ENCODE results near the gene CYBC1.

The CYBC1 gene

DNA sequence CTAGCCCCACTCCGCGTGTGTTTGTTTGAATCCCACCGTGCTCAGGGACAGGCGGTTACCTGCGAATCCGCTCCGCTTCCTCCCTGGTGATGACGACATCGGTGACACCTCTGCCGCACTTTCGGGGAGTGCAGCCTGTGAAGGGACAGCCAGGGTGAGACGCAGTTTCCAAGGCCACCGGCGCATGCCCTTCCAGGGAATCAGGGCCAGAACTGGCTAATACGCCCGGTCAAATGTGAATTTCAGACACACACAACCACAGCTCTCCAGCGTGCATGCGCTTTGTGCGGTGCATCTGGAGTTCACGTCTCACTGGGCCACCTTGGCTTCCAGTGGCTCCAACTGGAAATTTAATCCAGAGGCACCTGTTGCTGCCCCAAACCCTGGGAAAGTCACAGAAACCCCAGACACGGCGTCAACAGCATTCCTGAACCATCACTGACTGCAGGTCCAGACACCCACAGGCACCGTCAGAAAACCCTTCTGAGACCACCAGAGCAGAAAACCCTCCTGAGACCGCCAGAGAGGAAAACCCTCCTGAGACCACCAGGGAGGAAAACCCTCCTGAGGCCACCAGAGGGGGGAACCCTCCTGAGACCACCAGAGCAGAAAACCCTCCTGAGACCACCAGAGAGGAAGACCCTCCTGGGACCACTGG, 39.0 kb downstream of the CYBC1 start:
- Histone ChIP-seq H3K27ac (ENCODE audit: insufficient read depth, low read length, poor library complexity, severe bottlenecking) (no peak overlapping the region), H3K4me1 (ENCODE audit: control insufficient read depth, insufficient read depth, low read length, poor library complexity, severe bottlenecking) (no peaks in the 10 kb centered on the region), H3K27me3 (replicated peaks; ENCODE audit: control insufficient read depth, insufficient read depth, low read length, poor library complexity, severe bottlenecking) (no peaks in the 10 kb centered on the region), H3K4me3 (ENCODE audit: insufficient read depth, low read depth, low read length, poor library complexity, severe bottlenecking) (no peak overlapping the region), H3K9me3 (ENCODE audit: control insufficient read depth, low read length) (no peaks in the 10 kb centered on the region), H3K36me3 (ENCODE audit: control insufficient read depth, insufficient read depth, low read length) (peaks cover 3% of the 10 kb centered on the region)
- no peak for DNase-seq

DNA sequence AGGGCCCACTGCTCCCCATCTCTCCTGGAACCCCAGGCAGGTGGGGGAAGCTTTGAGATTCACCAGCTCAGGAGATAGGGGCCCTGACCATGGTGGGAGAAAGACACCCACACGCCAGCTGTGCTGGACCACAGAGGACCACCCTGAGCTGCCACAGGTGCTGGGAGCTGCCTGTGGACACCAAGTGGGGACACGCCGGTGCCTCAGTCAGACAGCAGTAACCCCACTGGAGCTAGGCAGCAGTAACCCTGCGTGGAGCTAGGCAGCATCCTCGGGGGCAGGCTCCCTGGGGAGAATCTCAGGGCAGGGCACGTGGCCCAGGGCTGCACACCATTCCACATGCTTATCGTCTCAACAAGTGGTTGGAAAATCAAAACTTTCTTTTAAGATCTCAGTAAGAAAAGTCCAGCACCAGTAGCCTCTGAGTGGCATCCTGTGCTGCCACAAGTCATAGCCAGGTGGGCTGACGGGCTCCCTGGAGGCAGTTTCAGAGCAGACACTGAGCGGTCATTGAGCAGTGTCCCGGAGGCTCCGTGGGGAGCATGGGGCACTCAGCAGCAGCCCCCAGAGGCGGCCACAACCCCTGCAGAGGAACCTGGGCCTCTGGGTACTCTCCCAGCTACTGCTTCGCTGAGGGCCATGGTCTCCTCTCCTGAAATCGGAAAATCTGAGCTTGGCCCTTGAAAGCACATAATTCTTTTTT, 40.4 kb downstream of the CYBC1 start:
- no peak for DNase-seq
- Histone ChIP-seq H3K27ac (ENCODE audit: insufficient read depth, low read length, poor library complexity, severe bottlenecking) (no peak overlapping the region), H3K4me3 (ENCODE audit: insufficient read depth, low read depth, low read length, poor library complexity, severe bottlenecking) (no peak overlapping the region), H3K9me3 (ENCODE audit: control insufficient read depth, low read length) (no peaks in the 10 kb centered on the region), H3K27me3 (replicated peaks; ENCODE audit: control insufficient read depth, insufficient read depth, low read length, poor library complexity, severe bottlenecking) (no peaks in the 10 kb centered on the region), H3K4me1 (ENCODE audit: control insufficient read depth, insufficient read depth, low read length, poor library complexity, severe bottlenecking) (no peaks in the 10 kb centered on the region), H3K36me3 (ENCODE audit: control insufficient read depth, insufficient read depth, low read length) (peaks cover 3% of the 10 kb centered on the region)

DNA sequence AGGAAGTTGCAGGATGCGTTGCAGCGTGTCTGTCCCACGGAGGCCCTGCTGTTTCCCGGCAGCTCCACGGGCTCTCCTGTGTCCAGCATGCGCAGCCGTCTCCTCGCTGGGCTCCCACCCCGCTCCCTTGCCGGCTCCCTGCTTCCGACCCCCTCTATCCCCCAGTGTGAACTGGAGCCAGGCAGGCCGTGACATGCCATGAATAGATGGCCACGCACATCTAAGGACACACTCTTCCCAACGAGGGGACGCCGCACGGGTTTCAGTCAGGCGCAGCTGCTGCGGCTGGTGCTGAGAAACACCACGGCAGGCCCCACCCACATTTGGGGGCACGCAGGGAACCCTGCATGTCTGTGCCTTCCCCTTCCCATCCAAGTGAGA, 41.6 kb downstream of the CYBC1 start:
- Histone ChIP-seq H3K36me3 (ENCODE audit: control insufficient read depth, insufficient read depth, low read length) (peaks cover 3% of the 10 kb centered on the region), H3K27ac (ENCODE audit: insufficient read depth, low read length, poor library complexity, severe bottlenecking) (no peak overlapping the region), H3K4me3 (ENCODE audit: insufficient read depth, low read depth, low read length, poor library complexity, severe bottlenecking) (no peak overlapping the region), H3K9me3 (ENCODE audit: control insufficient read depth, low read length) (no peaks in the 10 kb centered on the region), H3K4me1 (ENCODE audit: control insufficient read depth, insufficient read depth, low read length, poor library complexity, severe bottlenecking) (no peaks in the 10 kb centered on the region), H3K27me3 (replicated peaks; ENCODE audit: control insufficient read depth, insufficient read depth, low read length, poor library complexity, severe bottlenecking) (no peaks in the 10 kb centered on the region)
- no peak for DNase-seq

DNA sequence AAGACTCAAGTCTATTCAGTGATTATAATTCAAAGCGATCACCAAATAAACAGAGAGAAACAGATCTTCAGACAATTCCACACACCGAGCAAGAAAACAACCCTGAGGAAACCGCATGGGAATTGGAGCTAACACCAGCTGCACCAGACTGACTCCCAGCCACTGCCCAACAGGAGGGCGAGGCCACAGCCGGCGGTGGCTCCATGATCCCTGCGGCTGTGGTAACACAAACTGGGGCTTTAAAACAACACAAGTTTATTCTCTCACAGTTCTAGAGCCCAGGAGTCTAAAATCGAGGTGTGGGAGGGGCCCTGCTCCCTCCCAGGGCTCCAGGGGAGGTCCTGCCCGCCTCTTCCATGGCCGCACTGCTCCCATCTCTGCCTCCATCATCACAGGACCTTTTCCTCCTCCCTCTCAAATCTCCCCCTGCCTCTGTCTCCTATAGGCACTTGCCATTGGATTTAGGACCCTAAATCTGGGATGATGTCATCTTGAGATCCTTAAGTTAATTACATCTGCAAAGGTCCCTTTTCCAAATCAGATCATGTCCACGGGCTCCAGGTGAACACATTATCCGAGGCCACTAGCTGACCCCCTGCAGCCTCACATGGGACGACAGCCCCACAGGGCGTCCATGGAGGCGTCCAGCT, 42.1 kb downstream of the CYBC1 start:
- H3K4me1 ChIP-seq (ENCODE audit: control insufficient read depth, insufficient read depth, low read length, poor library complexity, severe bottlenecking) = no peaks in the 10 kb centered on the region

DNA sequence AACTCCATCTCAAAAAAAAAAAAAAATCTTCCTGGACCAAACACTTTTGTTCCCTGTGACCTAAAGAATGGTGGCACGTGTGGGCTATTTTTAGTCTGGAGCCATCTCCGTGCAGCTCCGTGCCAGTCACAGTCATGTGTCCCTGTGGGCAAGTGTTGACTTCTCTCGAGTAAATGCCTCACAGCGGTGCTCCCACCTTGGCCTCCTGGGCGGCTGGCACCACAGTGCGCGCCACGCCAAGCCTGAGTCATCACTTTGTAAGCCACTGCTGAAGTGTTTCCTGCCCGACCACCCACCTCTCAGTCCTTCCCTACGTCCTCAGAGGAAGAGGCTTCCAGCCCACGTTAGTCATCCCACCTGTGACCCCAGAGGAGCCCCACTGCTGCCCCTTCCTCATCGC, 43.3 kb downstream of the CYBC1 start:
- no peaks in the 10 kb centered on the region for H3K27me3 ChIP-seq (replicated peaks; ENCODE audit: control insufficient read depth, insufficient read depth, low read length, poor library complexity, severe bottlenecking)
- H3K27ac ChIP-seq (ENCODE audit: insufficient read depth, low read length, poor library complexity, severe bottlenecking) = no peak overlapping the region
- H3K36me3 ChIP-seq (ENCODE audit: control insufficient read depth, insufficient read depth, low read length) = peaks cover 3% of the 10 kb centered on the region
- H3K4me3 ChIP-seq (ENCODE audit: insufficient read depth, low read depth, low read length, poor library complexity, severe bottlenecking) = no peak overlapping the region
- no peak for DNase-seq
- H3K9me3 ChIP-seq (ENCODE audit: control insufficient read depth, low read length) = no peaks in the 10 kb centered on the region
- no peaks in the 10 kb centered on the region for H3K4me1 ChIP-seq (ENCODE audit: control insufficient read depth, insufficient read depth, low read length, poor library complexity, severe bottlenecking)

More for the DNA sequence above, 42.1 kb downstream of the CYBC1 start:
- no peak for DNase-seq
- H3K9me3 ChIP-seq (ENCODE audit: control insufficient read depth, low read length) = no peaks in the 10 kb centered on the region
- H3K36me3 ChIP-seq (ENCODE audit: control insufficient read depth, insufficient read depth, low read length) = peaks cover 3% of the 10 kb centered on the region
- H3K27me3 ChIP-seq (replicated peaks; ENCODE audit: control insufficient read depth, insufficient read depth, low read length, poor library complexity, severe bottlenecking) = no peaks in the 10 kb centered on the region
- no peak overlapping the region for H3K27ac ChIP-seq (ENCODE audit: insufficient read depth, low read length, poor library complexity, severe bottlenecking)
- no peak overlapping the region for H3K4me3 ChIP-seq (ENCODE audit: insufficient read depth, low read depth, low read length, poor library complexity, severe bottlenecking)

DNA sequence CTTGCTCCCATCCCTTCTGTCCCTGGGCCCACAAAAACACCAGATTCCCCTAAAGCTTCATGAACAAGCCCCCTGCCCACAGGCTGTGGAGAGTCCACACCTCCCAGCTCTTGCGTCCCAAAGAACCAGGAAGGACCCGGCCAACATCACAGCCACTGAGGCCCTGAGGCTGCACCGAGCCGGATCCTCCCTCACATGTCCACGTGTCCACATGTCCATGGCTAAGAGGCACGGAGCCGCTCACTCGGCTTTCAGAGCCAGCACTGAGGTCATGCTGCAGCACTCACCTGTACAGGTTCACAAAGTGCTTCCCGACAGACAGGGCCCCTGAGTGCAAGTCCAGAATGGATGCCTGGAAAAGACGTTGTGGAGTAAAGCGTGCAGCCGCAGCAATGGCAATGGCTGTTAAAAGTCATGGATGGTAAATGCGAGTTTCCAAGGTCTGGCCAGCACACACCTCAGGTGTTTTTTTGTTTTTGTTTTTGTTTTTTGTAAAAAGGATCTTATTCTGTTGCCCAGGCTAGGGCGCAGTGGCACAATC, 44.4 kb downstream of the CYBC1 start:
- Histone ChIP-seq H3K27me3 (replicated peaks; ENCODE audit: control insufficient read depth, insufficient read depth, low read length, poor library complexity, severe bottlenecking) (no peaks in the 10 kb centered on the region), H3K9me3 (ENCODE audit: control insufficient read depth, low read length) (no peaks in the 10 kb centered on the region), H3K27ac (ENCODE audit: insufficient read depth, low read length, poor library complexity, severe bottlenecking) (no peak overlapping the region), H3K4me1 (ENCODE audit: control insufficient read depth, insufficient read depth, low read length, poor library complexity, severe bottlenecking) (no peaks in the 10 kb centered on the region), H3K4me3 (ENCODE audit: insufficient read depth, low read depth, low read length, poor library complexity, severe bottlenecking) (no peak overlapping the region), H3K36me3 (ENCODE audit: control insufficient read depth, insufficient read depth, low read length) (peaks cover under 1% of the 10 kb centered on the region)
- no peak for DNase-seq

DNA sequence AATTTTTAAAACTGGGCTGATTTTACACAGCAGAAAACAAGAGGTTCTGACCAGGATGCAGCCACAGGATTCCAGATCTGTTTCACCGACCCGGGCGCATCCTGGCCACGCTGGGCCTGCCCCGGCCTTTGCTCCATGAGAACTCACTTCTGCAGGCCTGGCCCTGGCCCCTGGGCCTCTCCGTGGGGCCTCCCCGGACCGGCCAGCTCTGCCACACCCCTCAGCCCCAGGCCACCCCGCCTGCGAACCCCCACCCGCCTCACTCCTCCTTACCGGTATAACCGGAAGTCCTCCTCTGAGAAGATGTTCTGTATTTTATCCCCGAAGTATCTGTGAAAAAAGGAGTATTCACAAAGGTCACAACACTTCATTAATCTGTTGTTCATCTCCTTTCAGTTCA, 45.5 kb downstream of the CYBC1 start:
- Histone ChIP-seq H3K9me3 (ENCODE audit: control insufficient read depth, low read length) (no peaks in the 10 kb centered on the region), H3K27ac (ENCODE audit: insufficient read depth, low read length, poor library complexity, severe bottlenecking) (no peak overlapping the region), H3K4me1 (ENCODE audit: control insufficient read depth, insufficient read depth, low read length, poor library complexity, severe bottlenecking) (peaks cover 4% of the 10 kb centered on the region), H3K27me3 (replicated peaks; ENCODE audit: control insufficient read depth, insufficient read depth, low read length, poor library complexity, severe bottlenecking) (no peaks in the 10 kb centered on the region), H3K4me3 (ENCODE audit: insufficient read depth, low read depth, low read length, poor library complexity, severe bottlenecking) (no peak overlapping the region), H3K36me3 (ENCODE audit: control insufficient read depth, insufficient read depth, low read length) (no peaks in the 10 kb centered on the region)
- no peak for DNase-seq

DNA sequence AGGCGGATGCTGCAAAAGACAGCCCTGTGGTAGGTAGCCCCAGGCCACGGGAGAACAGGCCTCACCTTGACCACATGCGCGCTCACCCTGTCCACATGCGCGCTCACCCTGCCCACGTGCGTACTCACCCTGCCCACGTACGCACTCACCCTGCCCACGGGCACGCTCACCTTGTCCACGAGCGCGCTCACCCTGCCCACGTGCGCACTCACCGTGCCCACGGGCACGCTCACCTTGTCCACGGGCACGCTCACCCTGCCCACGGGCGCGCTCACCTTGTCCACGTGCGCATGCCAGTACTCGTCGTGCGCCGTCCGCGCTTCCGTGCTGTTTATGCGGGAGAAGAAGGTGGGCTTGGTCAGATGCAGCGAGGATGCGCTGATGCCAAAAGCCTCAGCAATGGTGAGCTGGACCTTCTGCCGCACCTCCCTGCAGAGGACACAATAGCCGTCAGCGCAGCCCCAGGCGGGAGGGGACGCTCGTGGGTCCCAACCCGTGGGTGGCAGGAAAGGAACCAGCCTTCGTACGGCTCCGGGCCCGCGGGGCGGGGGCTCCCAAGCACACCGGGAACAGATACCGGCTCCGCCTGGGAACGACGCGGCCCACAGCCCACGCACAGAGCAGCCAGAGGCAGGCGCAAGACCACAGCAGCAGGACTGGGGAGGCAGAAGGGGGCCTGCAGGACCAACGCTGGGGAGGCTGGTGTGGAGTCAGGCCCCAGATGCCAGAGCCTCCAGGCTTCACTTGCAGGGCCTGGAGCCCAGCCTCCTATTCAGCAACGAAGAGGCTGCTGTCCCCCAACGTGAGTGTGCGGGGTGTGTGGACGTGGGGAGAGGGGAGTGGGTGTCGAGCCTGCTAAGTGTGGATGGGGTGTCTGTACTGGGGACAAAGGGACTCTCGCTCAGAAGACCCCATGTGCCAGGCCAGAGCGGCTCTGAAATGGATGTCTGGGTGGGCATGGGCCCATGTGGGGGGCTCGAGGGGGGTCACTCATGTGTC, 46.6 kb downstream of the CYBC1 start:
- Histone ChIP-seq H3K4me3 (ENCODE audit: insufficient read depth, low read depth, low read length, poor library complexity, severe bottlenecking) (no peak overlapping the region), H3K27ac (ENCODE audit: insufficient read depth, low read length, poor library complexity, severe bottlenecking) (no peak overlapping the region), H3K27me3 (replicated peaks; ENCODE audit: control insufficient read depth, insufficient read depth, low read length, poor library complexity, severe bottlenecking) (no peaks in the 10 kb centered on the region), H3K9me3 (ENCODE audit: control insufficient read depth, low read length) (no peaks in the 10 kb centered on the region), H3K36me3 (ENCODE audit: control insufficient read depth, insufficient read depth, low read length) (no peaks in the 10 kb centered on the region), H3K4me1 (ENCODE audit: control insufficient read depth, insufficient read depth, low read length, poor library complexity, severe bottlenecking) (peaks cover 4% of the 10 kb centered on the region)
- no peak for DNase-seq

DNA sequence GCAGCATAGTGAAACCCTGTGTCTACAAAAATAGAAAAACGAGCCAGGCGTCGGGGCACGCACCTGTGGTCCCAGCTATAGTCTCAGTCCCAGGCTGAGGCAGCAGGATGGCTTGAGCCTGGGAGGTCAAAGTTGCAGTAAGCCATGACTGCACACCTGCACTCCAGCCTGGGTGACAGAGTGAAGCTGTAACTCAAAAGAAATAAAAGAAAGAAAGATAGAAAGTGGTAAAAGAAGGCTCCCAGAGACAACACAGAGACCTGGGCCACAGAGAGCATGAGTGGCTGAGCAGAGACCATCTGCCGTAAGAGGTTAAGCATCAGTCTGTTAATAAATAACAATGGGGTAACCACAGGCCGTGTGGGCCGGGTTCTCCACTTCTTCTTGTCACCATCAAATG, 47.7 kb downstream of the CYBC1 start:
- H3K27ac ChIP-seq (ENCODE audit: insufficient read depth, low read length, poor library complexity, severe bottlenecking) = no peak overlapping the region
- no peaks in the 10 kb centered on the region for H3K9me3 ChIP-seq (ENCODE audit: control insufficient read depth, low read length)
- H3K27me3 ChIP-seq (replicated peaks; ENCODE audit: control insufficient read depth, insufficient read depth, low read length, poor library complexity, severe bottlenecking) = no peaks in the 10 kb centered on the region
- no peak overlapping the region for H3K4me3 ChIP-seq (ENCODE audit: insufficient read depth, low read depth, low read length, poor library complexity, severe bottlenecking)
- DNase-seq = no peak
- H3K36me3 ChIP-seq (ENCODE audit: control insufficient read depth, insufficient read depth, low read length) = no peaks in the 10 kb centered on the region
- peaks cover 4% of the 10 kb centered on the region for H3K4me1 ChIP-seq (ENCODE audit: control insufficient read depth, insufficient read depth, low read length, poor library complexity, severe bottlenecking)

All from effector memory CD4-positive, alpha-beta T cell (primary cell).